WTC11 (cell line): Measurements from ENCODE around the gene ADAM8.

ENCODE experiments used
- CREB1 ChIP-seq: sonication (generic); formaldehyde crosslinking; IDR thresholded peaks from 2 replicates; pipeline ENCODE4 v1.8.0; 2023; ENCODE audit warnings: mild to moderate bottlenecking, missing genetic modification reagents
- CREM ChIP-seq: sonication (generic); formaldehyde crosslinking; IDR thresholded peaks from 2 replicates; pipeline ENCODE4 v1.8.1; 2022; ENCODE audit warnings: mild to moderate bottlenecking, missing genetic modification reagents, moderate library complexity
- JUN ChIP-seq: sonication (generic); formaldehyde crosslinking; IDR thresholded peaks from 2 replicates; pipeline ENCODE4 v1.8.0; 2023; ENCODE audit warnings: mild to moderate bottlenecking, missing genetic modification reagents
- ZBTB21 ChIP-seq: sonication (generic); formaldehyde crosslinking; IDR thresholded peaks from 2 replicates; pipeline ENCODE4 v1.8.1; 2023; ENCODE audit warnings: mild to moderate bottlenecking, missing genetic modification reagents, borderline replicate concordance
- ZNF138 ChIP-seq: sonication (generic); formaldehyde crosslinking; conservative IDR thresholded peaks from 2 replicates; pipeline ENCODE4 v1.8.1; 2022; ENCODE audit warnings: mild to moderate bottlenecking, moderate library complexity, missing genetic modification reagents
- ZNF671 ChIP-seq: fragments of 250-450 bp; sonication (Bioruptor Pico); IDR thresholded peaks from 2 replicates; pipeline ENCODE4 v1.8.0; 2021; ENCODE audit warnings: mild to moderate bottlenecking
- TF ChIP-seq, protein P1 (sequence below): fragments of 200-600 bp; IDR thresholded peaks from 2 replicates; pipeline ENCODE4 v1.8.0; 2022; ENCODE audit warnings: antibody characterized with exemption
- TF ChIP-seq, protein P2 (sequence below): sonication (generic); formaldehyde crosslinking; IDR thresholded peaks from 2 replicates; pipeline ENCODE4 v1.8.1; 2022; ENCODE audit warnings: mild to moderate bottlenecking, moderate library complexity, missing genetic modification reagents
- TF ChIP-seq, protein P3 (sequence below): sonication (generic); formaldehyde crosslinking; IDR thresholded peaks from 2 replicates; pipeline ENCODE4 v1.8.0; 2022; ENCODE audit warnings: mild to moderate bottlenecking, missing genetic modification reagents
- TF ChIP-seq, protein P4 (sequence below): sonication (generic); formaldehyde crosslinking; IDR thresholded peaks from 2 replicates; pipeline ENCODE4 v1.8.1; 2022; ENCODE audit warnings: low read depth, missing genetic modification reagents, borderline replicate concordance
- TF ChIP-seq, protein P5 (sequence below): sonication (generic); formaldehyde crosslinking; IDR thresholded peaks from 2 replicates; pipeline ENCODE4 v1.8.1; 2023; ENCODE audit warnings: mild to moderate bottlenecking, missing genetic modification reagents, moderate library complexity
- TF ChIP-seq, protein P6 (sequence below): sonication (generic); formaldehyde crosslinking; IDR thresholded peaks from 2 replicates; pipeline ENCODE4 v1.8.1; 2023; ENCODE audit warnings: mild to moderate bottlenecking, missing genetic modification reagents
- TF ChIP-seq, protein P7 (sequence below): sonication (generic); formaldehyde crosslinking; IDR thresholded peaks from 2 replicates; pipeline ENCODE4 v1.8.0; 2022; ENCODE audit warnings: mild to moderate bottlenecking, missing genetic modification reagents

DNA sequence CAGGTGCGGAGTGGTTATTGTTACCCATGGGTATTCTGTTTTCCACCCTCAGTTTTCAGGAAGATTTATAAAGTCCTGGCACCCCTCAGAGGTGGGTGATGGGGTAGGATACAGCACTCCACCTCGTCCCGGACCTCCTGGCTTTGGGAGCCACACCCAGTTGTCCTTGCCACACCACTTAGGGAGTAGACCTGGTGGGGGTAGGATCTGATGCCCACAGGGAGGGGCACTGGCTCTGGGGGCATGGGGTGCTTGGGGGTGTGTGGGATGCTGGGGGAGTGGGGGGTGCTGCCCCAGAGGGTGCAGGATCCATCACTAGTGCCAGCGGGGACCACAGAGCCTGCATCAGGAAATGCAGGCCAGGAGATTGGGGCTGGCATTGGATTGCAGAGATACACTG lies 36.5 kb upstream of the ADAM8 start:
- TF ChIP-seq, protein P1, sequence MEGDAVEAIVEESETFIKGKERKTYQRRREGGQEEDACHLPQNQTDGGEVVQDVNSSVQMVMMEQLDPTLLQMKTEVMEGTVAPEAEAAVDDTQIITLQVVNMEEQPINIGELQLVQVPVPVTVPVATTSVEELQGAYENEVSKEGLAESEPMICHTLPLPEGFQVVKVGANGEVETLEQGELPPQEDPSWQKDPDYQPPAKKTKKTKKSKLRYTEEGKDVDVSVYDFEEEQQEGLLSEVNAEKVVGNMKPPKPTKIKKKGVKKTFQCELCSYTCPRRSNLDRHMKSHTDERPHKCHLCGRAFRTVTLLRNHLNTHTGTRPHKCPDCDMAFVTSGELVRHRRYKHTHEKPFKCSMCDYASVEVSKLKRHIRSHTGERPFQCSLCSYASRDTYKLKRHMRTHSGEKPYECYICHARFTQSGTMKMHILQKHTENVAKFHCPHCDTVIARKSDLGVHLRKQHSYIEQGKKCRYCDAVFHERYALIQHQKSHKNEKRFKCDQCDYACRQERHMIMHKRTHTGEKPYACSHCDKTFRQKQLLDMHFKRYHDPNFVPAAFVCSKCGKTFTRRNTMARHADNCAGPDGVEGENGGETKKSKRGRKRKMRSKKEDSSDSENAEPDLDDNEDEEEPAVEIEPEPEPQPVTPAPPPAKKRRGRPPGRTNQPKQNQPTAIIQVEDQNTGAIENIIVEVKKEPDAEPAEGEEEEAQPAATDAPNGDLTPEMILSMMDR, result no peak
- TF ChIP-seq CREM (CRISPR knock-in tag), result no peak
- TF ChIP-seq, protein P2, sequence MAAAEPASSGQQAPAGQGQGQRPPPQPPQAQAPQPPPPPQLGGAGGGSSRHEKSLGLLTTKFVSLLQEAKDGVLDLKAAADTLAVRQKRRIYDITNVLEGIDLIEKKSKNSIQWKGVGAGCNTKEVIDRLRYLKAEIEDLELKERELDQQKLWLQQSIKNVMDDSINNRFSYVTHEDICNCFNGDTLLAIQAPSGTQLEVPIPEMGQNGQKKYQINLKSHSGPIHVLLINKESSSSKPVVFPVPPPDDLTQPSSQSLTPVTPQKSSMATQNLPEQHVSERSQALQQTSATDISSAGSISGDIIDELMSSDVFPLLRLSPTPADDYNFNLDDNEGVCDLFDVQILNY (CRISPR knock-in tag), result no peak
- TF ChIP-seq, protein P3, sequence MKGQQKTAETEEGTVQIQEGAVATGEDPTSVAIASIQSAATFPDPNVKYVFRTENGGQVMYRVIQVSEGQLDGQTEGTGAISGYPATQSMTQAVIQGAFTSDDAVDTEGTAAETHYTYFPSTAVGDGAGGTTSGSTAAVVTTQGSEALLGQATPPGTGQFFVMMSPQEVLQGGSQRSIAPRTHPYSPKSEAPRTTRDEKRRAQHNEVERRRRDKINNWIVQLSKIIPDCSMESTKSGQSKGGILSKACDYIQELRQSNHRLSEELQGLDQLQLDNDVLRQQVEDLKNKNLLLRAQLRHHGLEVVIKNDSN (CRISPR knock-in tag), result no peak
- TF ChIP-seq, protein P4, sequence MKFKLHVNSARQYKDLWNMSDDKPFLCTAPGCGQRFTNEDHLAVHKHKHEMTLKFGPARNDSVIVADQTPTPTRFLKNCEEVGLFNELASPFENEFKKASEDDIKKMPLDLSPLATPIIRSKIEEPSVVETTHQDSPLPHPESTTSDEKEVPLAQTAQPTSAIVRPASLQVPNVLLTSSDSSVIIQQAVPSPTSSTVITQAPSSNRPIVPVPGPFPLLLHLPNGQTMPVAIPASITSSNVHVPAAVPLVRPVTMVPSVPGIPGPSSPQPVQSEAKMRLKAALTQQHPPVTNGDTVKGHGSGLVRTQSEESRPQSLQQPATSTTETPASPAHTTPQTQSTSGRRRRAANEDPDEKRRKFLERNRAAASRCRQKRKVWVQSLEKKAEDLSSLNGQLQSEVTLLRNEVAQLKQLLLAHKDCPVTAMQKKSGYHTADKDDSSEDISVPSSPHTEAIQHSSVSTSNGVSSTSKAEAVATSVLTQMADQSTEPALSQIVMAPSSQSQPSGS (CRISPR knock-in tag), result no peak
- TF ChIP-seq ZBTB21 (CRISPR knock-in tag), result no peak
- TF ChIP-seq JUN (CRISPR knock-in tag), result no peak
- TF ChIP-seq, protein P5, sequence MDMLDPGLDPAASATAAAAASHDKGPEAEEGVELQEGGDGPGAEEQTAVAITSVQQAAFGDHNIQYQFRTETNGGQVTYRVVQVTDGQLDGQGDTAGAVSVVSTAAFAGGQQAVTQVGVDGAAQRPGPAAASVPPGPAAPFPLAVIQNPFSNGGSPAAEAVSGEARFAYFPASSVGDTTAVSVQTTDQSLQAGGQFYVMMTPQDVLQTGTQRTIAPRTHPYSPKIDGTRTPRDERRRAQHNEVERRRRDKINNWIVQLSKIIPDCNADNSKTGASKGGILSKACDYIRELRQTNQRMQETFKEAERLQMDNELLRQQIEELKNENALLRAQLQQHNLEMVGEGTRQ, result no peak
- no peak for TF ChIP-seq CREB1
- TF ChIP-seq ZNF138 (CRISPR knock-in tag), result no peak
- no peak for TF ChIP-seq ZNF671 (CRISPR knock-in tag)
- TF ChIP-seq, protein P6, sequence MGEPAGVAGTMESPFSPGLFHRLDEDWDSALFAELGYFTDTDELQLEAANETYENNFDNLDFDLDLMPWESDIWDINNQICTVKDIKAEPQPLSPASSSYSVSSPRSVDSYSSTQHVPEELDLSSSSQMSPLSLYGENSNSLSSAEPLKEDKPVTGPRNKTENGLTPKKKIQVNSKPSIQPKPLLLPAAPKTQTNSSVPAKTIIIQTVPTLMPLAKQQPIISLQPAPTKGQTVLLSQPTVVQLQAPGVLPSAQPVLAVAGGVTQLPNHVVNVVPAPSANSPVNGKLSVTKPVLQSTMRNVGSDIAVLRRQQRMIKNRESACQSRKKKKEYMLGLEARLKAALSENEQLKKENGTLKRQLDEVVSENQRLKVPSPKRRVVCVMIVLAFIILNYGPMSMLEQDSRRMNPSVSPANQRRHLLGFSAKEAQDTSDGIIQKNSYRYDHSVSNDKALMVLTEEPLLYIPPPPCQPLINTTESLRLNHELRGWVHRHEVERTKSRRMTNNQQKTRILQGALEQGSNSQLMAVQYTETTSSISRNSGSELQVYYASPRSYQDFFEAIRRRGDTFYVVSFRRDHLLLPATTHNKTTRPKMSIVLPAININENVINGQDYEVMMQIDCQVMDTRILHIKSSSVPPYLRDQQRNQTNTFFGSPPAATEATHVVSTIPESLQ, result no peak
- TF ChIP-seq, protein P7, sequence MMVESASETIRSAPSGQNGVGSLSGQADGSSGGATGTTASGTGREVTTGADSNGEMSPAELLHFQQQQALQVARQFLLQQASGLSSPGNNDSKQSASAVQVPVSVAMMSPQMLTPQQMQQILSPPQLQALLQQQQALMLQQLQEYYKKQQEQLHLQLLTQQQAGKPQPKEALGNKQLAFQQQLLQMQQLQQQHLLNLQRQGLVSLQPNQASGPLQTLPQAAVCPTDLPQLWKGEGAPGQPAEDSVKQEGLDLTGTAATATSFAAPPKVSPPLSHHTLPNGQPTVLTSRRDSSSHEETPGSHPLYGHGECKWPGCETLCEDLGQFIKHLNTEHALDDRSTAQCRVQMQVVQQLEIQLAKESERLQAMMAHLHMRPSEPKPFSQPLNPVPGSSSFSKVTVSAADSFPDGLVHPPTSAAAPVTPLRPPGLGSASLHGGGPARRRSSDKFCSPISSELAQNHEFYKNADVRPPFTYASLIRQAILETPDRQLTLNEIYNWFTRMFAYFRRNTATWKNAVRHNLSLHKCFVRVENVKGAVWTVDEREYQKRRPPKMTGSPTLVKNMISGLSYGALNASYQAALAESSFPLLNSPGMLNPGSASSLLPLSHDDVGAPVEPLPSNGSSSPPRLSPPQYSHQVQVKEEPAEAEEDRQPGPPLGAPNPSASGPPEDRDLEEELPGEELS (CRISPR knock-in tag), result no peak
